HG03520 (cell line): Measurements from ENCODE around the gene MRPL52.
"Not testable (repeated sequence)": the region's sequence is repeated elsewhere in the genome, so short reads cannot be mapped to it uniquely, and the experiment has no call there.

Experiments
- ATAC-seq: cut with Tn5 transposase; IDR thresholded peaks from one replicate; pipeline ENCODE4 v1.9.1; 2021; ENCODE audit warnings: mild to moderate bottlenecking, moderate library complexity; ENCODE audit not compliant: unreplicated experiment

The MRPL52 gene

DNA sequence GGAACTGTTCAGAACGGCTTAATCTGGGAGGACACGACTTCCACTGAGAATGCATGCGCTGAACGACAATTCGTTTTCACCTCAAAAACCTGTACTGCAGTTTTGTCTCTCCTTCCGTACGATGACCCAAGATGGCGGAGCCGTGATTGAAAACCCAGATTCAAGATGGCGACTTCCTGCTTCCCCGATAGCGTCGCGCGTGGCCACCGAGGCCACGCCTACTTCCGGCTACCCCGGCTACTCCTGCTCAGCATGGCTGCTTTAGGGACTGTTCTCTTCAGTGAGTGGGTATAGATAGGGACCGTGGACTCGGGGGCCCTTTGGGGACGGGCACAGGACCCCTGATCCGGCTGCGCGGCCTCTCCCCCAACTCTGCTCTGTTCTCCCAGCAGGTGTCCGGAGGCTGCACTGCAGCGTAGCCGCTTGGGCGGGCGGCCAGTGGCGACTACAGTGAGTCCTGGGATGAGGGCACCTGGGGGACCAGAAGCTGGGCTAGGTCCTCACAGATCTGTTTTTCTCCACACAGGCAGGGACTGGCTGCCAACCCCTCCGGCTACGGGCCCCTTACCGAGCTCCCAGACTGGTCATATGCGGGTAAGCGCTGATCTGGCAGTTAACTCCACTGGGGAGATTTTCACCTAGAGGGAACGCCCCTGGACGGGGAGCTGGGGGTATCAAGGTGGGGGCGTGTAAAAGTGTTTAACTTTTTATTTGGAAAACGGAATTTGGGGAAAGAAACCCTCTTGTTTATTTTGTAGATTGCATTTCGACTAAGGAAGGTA, at the start of gene MRPL52:
TSS of gene MRPL52 (plus strand) at position 227 of the 782 bp plus-strand sequence. CDS start at position 253, 26 bp downstream.
- ATAC-seq, result peak; percentile 72

DNA sequence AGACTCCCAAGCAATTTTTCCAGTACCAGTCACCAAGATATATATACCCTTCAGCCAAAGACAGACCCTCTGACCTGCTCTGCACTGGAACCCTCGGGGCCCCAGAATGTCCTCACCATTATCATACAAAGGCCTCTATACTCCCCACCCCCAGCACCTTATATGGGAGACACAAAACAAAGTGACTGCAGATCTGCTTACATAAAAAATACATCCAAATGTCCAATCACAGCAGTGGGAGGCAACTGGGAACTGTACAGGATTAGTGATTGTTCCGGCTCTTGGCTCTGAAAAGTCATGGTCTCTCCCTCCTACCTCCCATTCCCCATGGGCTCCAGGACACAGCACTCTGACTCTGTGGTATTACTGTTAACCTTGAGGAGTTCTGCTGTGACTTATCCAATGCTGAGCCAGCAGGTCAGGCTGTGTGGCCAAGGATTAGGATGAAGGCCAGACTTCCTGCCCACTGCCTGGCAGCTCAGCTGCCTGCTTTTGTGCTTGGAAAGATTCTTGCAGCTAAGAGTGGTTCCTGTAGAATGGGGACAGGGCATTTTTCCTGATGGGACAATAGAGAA, 49.5 kb upstream of the MRPL52 start:
- ATAC-seq, result no peak

DNA sequence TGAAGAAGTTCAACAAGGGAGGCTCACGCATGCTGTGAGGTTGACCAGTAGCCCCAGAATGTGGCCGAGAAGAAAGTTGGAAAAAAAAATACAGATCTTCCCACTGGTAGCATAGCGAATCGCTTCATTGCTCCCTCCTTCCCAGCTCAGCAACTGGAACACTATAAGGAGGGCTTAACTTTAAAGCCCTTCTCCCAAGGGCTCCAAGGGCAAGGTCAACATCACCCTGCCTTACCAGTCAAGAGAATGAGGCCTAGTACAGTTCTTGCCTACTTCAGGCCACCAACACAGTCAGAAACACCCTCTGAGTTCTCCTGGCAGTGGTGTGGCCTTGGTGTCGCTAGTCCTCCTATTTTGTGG, 48.8 kb upstream of the MRPL52 start:
- no peak for ATAC-seq

DNA sequence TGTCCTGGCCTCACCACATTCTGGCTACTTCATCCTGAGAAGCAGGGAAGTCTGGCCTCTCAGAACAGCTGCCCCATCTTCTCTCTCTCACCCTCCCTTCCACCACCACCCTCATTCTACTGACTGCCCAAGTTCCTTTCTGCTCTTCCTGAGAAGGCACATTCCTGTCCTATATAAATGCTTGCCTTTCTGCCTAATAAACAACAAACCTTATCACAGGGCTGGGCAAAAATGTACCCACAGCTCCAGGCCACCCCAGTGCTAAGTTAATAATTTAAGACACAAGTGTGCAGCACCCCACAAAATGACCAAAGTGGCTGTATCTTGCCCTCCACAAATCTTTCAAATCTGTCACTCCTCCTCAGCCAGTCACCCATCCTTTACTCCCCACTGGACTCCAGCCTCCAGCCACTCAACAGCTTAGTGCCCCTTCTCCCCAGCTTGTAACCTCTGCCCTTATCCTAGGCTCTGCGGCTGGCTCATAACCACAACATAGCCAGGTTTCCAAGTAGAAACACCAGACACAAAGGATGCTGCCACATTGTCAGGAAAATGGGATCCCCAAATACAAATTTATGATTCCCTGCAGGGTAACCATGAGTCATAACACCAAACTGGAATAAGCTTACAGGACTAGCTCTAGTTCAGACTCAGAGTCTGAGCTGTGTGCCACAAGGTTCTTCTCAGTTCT, 48.2 kb upstream of the MRPL52 start:
- no peak for ATAC-seq

DNA sequence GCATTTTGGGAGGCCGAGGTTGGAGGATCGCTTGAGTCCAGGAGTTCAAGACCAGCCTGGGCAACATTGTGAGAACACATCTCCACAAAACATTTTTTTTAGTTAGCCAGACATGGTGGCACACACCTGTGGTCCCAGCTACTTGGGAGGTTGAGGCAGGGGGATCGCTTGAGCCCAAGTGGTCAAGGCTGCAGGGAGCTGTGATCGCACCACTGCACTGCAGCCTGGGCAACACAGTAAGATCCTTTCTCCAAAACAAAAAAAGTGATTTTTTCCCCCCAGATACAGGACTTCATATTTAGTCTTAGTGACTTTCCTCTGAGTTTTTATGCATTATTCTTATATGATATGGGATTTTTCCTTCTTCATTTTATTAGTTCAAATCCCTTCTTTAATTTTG, 43.0 kb upstream of the MRPL52 start:
- ATAC-seq, result no peak

DNA sequence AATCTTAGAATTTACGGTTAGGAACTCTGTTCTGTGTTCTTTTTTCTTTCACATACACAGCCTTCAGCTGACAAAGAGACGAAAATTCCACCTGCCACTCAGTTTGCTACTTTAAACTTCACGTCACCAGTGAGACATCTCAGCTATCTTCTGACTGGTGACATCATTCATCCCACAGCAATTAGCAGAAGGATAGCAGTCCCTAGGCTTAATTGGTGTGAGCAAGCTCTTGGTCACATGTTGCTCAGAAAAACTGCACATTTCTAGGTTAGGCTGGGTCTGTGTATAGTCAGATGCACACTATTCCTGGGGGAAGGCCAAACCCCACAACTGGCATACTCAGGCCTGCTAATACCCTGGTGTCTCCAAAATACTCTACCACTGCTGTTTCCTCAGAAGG, 38.4 kb upstream of the MRPL52 start:
- no peak for ATAC-seq

DNA sequence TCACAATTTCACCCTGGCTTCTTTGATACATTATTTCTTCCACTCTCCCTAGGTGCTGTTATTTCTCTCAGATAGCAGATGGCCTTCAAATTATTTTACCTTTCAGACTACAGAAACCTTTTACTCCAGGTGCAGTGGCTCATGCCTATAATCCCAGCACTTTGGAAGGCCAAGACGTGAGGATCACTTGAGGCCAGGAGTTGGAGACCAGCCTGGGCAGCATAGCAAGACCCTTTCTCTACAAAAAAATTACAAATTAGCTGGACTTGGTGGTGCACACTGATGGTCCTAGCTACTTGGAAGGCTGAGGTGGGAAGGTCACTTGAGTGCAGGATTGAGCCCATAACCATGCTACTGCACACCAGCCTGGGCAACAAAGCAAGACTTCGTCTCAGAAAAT, 37.5 kb upstream of the MRPL52 start:
- ATAC-seq, result no peak

DNA sequence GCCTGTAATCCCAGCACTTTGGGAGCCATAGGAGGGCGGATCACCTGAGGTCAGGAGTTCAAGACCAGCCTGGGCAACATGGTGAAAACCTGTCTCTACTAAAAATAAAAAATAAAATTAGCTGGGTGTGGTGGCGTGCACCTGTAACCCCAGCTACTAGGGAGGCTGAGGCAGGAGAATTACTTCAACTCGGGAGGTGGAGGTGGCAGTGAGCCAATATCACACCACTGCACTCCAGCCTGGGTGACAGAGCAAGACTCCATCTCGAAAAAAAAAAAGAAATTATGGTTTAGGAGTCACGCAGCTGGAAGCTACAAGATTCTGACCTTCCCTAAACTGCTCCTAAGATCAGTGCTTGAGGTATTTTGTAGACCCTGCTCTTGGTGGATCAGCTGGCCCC, 36.1 kb upstream of the MRPL52 start:
- ATAC-seq, result not testable (repeated sequence)

DNA sequence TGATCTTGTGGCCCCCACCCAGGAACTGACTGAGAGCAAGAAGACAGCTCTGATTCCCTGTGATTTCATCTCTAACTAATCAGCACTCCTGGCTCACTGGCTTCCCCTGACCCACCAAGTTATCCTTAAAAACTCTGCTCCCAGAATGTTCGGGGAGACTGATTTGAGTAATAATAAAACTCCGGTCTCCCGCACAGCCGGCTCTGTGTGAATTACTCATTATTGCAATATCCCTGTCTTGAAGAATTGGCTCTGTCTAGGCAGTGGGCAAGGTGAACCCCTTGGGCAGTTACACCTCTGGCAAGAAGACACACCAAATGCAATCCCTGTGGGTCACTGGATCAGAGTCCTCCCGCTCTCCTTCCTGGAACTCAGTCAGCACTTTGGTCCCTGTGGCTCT, 35.7 kb upstream of the MRPL52 start:
- no peak for ATAC-seq

DNA sequence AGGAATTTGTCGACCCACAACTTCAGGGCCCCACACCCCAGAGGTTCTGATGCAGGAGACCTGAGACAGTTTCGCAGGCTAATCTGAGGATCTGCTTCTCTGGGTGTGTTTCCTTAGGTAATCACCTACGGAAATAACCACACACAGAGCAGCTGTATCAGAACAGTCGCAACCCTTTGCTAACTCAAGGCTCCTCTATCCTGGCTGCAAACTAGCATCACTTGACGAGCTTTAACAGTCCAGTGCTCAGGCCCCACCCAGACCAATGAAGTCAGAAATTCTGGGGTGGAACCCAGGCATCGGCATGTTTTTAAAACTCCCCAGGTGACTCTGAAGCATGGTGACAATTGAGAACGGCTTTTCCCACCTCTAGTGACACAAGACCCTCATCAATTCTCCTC, 35.1 kb upstream of the MRPL52 start:
- ATAC-seq, result no peak

DNA sequence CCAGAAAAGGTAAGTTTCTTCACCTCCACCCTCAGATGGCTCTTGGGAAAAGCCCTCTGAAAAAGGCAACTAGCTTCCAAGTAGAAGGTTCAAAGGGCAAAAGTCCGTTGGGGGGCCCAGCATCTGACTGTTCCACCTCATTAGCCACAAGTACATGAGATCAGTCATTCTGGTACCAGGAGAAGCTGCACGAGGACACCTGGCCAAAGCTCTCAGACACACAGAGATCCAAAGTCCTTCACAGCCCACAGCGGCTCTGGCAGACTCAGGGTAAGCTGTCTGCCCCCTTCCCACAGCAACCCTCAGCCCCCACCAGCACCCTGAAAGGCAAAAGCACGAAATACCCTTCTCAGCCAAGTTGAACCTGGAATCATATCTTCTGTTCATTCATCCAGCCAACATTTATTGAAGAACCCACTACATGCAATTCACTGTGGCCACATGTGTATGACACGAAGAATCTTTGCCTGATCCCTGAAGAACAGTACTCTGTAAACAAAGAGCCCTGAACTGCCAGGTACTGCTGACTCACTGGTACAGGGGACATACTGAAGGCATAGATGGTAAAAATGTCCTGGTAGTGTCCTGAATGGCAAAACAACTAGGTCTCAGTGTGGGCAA, 33.5 kb upstream of the MRPL52 start:
- peak; percentile 62 for ATAC-seq

DNA sequence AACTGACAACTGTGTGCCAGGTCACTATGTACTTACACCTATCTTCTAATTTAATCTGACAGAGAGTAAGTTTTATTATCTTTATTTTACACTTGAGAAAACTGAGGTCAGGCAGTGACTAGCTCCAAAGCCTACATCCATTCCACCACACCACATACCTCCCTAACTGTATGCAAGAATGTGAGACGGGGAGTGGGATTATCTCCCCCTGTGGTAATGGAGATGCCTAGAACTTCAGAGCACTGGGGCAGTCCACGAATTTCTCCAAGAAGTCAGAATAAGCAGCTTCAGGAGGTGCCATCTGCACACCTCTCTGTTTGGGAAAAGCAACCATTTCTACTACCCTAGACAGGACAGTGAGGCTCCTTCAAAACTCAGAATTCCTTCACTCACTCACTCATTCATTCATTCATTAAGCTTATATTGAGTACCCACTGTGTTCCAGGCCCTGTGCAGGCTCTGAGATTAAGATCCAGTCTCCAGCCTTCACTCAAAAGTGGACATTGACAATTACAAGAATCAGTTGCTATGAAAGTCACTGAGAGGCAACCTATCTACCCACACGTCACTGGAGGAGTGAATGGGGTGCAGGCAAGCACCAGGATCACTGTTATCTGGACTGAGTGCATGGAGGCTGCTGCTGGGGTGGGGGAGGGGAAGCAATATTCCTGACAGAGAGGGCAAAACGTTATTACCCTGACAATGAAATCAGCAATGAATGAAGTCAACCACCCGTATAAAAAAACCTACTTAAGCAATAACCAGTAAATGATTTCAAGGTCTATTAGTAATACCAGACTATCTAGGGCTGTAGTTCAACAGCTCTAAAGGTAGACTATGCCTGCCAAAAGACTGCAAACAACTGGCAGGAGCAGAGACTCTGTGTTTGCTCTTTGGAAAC, 32.4 kb upstream of the MRPL52 start:
- ATAC-seq, result no peak

DNA sequence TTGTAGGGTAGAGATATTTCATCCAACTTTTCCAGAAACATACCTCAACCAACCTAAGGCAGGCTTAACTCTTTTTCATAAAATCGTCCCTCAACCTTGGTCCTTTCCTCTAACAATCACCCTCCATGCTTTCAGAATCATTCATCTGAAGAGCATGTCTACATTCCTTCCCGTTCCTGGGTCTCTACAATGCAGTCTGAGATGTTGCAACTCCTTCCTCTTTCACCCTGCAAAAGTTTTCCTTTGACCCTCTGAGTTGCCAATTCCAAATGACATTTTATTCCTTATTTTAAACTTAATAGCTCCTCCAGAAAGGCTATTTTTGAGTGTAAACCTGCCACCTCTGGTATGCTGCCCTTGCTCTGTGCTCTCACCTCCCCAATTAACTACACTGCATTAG, 31.2 kb upstream of the MRPL52 start:
- no peak for ATAC-seq

DNA sequence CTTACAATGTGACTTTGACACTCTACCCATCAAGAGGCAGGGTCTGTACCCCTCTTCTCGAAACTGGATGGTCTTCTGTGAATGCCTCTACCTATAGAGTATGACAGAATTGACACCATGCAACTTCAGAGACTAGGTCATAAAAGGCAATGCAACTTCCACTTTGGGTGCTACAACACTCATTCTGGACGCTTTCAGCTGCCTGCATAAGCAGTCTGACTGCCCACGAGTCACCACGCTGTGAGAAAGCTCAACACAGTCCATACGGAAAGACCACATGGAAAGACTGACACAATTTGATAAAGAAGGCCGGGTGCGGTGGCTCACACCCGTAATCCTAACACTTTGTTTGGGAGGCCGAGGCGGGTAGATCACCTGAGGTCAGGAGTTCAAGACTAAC, 29.3 kb upstream of the MRPL52 start:
- ATAC-seq, result no peak

DNA sequence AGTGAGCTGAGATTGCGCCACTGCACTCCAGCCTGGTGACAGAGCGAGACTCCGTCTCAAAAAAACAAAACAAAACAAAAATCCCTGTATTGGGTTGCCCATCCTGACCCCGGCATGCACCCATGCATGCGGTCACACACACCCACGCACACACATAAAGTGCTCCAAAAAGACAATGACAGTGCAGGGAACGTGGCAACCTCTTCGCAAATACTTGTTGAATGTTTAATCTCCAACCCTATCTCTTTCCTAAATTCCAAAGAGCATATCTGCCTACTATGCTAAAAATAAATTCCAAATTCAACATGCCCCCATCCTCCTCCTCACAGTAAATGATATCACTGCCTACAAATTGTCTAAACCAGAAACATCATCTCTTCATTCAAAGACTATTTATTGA, 28.0 kb upstream of the MRPL52 start:
- no peak for ATAC-seq

DNA sequence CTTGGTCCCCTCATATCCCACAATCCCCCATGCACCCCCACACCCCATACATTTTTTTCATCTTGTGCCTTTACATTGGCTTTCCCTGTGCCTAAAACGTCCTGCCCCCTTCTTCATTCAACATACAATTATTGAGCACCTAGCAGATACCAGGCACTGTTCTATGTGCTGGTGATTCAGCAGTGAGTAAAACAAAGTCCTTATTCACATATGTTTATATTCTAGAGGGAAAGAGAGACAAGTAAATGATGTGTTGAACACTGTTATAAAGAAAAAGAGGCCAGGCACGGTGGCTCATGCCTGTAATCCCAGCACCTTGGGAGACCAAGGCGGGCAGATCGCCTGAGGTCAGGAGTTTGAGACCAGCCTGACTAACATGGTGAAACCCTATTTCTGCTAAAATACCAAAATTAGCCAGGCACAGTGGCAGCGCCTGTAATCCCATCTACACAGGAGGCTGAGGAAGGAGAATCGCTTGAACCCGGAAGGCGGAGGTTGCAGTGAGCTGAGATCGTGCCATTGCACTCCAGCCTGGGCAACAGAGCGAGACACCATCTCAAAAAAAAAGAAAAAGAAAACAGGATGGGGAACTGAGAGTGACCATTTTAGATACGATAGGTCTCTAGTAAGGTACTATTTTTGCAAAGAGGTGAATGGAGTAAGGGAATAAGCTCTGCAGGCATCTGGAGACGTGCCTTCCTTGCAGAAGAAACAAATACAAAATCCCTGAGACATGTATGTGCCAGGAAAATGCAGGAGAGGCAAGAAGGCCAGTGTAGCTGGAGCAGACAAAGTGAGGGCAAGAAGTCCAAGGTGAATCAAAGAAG, 26.6 kb upstream of the MRPL52 start:
- ATAC-seq, result peak; percentile 42

DNA sequence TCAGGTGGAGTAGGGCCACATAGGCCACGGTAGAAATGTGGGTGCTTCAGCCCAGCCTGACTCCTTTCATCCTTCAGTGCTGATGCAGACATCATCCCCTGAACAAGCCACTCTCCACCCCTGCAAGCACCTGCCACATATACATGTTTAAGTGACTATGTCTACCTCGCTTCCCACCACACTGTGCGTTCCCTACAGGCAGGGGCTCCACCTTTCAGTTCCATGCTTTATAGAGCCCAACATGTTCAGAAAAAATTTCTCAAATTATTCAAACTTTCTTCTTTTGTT, 26.1 kb upstream of the MRPL52 start:
- no peak for ATAC-seq

DNA sequence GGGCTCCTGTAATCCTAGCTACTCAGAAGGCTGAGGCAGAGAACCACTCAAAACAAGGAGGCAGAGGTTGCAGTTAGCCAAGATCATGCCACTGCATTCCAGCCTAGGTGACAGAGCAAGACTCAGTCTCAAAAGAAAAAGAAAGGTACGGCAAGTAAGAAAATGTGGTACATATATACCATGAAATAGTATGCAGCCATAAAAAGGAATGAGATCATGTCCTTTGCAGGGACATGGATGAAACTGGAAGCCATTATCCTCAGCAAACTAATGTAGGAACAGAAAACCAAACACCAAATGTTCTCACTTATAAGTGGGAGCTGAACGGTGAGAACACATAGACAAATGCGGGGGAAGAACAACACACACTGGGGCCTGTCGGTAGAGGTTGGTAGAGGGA, 24.5 kb upstream of the MRPL52 start:
- not testable (repeated sequence) for ATAC-seq

DNA sequence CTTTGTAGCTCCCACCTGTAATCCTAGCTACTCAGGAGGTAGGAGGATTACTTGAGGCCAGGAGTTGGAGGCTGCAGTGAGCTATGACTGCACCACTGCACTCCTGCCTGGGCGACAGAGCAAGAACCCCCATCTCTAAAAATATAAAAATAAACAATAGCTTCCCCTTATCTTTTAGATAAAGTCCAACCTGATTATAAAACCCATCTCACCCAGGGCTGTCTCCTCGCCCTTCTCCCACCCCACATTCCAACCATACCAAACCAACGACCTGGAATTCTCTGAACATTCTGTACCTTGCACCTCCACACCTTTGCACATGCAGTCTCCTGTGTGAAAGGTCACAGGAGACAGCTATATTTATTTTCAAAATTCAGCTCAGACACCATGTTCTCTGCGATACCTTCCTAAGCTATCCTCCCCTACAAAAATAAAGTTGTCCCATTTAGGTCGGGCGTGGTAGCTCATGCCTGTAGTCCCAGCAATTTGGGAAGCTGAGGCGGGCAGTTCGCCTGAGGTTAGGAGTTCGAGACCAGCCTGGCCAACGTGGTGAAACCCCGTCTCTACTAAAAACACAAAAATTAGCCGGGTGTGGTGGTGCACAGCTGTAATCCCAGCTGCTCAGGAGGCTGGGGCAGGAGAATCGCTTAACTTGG, 22.1 kb upstream of the MRPL52 start:
- ATAC-seq, result no peak
